KMS-11 (cell line): Measurements from ENCODE around the gene LIF.

Experiments
- H2AFZ ChIP-seq: fragments of 200-600 bp; sonication (generic); 2 replicates; pipeline ENCODE4 v1.6.1; 2016; ENCODE audit warnings: antibody characterized with exemption, mixed run types, low read depth
- H3K27ac ChIP-seq: fragments of 200-600 bp; sonication (generic); 2 replicates; pipeline ENCODE4 v1.6.1; 2016; ENCODE audit warnings: mild to moderate bottlenecking, mixed run types
- H3K27me3 ChIP-seq: fragments of 200-600 bp; sonication (generic); 2 replicates; pipeline ENCODE4 v1.6.1; 2017; ENCODE audit warnings: mild to moderate bottlenecking, low read depth, mixed run types, moderate library complexity; ENCODE audit not compliant: insufficient read depth
- H3K36me3 ChIP-seq: fragments of 200-600 bp; sonication (generic); 2 replicates; pipeline ENCODE4 v1.6.1; 2017; ENCODE audit warnings: mild to moderate bottlenecking, mixed run types; ENCODE audit not compliant: insufficient read depth
- H3K4me1 ChIP-seq: fragments of 200-600 bp; sonication (generic); 2 replicates; pipeline ENCODE4 v1.6.1; 2016; ENCODE audit warnings: mild to moderate bottlenecking, low read depth, mixed run types; ENCODE audit not compliant: poor library complexity, severe bottlenecking
- H3K4me2 ChIP-seq: fragments of 200-600 bp; sonication (generic); 2 replicates; pipeline ENCODE4 v1.7.0; 2016; ENCODE audit warnings: mild to moderate bottlenecking, mixed run types
- H3K4me3 ChIP-seq: fragments of 200-600 bp; sonication (generic); IDR thresholded peaks from 2 replicates; pipeline ENCODE4 v1.6.1; 2017; ENCODE audit warnings: low read depth, low read length, mixed read lengths; ENCODE audit not compliant: insufficient read depth
- H3K79me2 ChIP-seq: fragments of 200-600 bp; sonication (generic); 2 replicates; pipeline ENCODE4 v1.6.1; 2016; ENCODE audit warnings: low read depth, mixed run types; ENCODE audit not compliant: insufficient read depth
- H3K9ac ChIP-seq: fragments of 200-600 bp; sonication (generic); 2 replicates; pipeline ENCODE4 v1.6.1; 2016; ENCODE audit warnings: mild to moderate bottlenecking, mixed run types
- H4K20me1 ChIP-seq: fragments of 200-600 bp; sonication (generic); 2 replicates; pipeline ENCODE4 v1.6.1; 2016; ENCODE audit warnings: mild to moderate bottlenecking, mixed run types; ENCODE audit not compliant: insufficient read depth
- CTCF ChIP-seq: fragments of 200-600 bp; sonication (generic); conservative IDR thresholded peaks from 2 replicates; pipeline ENCODE4 v1.6.1; 2017; ENCODE audit warnings: low read depth, mild to moderate bottlenecking, antibody characterized with exemption, low read length, moderate library complexity, mixed read lengths

LIF gene

GRCh38 chr22:30282616-30283046 lies 36.1 kb upstream of the LIF start:
- Histone ChIP-seq H3K4me3 (no peak overlapping the region), H3K4me1 (peaks cover 6% of the 10 kb centered on the region), H3K9ac (no peak overlapping the region), H3K36me3 (no peaks in the 10 kb centered on the region), H3K79me2 (no peaks in the 10 kb centered on the region), H2AFZ (no peak overlapping the region), H4K20me1 (no peaks in the 10 kb centered on the region), H3K27me3 (no peaks in the 10 kb centered on the region), H3K4me2 (no peak overlapping the region), H3K27ac (no peak overlapping the region)
- no peak for TF ChIP-seq CTCF

DNA sequence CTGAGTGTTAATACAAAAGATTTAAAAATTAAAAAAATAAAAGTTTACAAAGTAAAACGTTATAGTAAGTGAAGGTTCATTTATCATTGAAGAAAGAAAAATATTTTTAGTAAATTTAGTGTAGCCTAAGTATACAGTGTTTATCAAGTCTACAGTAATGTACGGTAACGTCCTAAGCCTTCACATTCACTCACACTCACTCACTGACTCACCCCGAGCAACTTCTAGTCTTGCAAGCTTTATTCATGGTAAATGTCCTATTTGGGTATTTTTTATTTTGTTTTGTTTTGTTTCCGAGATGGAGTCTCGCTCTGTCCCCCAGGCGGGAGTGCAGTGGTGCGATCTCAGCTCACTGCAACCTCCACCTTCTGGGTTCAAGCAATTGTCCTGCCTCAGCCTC lies 33.9 kb upstream of the LIF start:
- Histone ChIP-seq H3K4me1 (no peaks in the 10 kb centered on the region), H3K27ac (no peak overlapping the region), H3K4me3 (no peak overlapping the region), H3K36me3 (no peaks in the 10 kb centered on the region), H3K27me3 (peaks cover 7% of the 10 kb centered on the region; the same call in 1 of the 2 replicates), H2AFZ (no peak overlapping the region), H3K9ac (no peak overlapping the region), H3K79me2 (no peaks in the 10 kb centered on the region), H3K4me2 (no peak overlapping the region), H4K20me1 (no peaks in the 10 kb centered on the region)
- TF ChIP-seq CTCF = no peak

DNA sequence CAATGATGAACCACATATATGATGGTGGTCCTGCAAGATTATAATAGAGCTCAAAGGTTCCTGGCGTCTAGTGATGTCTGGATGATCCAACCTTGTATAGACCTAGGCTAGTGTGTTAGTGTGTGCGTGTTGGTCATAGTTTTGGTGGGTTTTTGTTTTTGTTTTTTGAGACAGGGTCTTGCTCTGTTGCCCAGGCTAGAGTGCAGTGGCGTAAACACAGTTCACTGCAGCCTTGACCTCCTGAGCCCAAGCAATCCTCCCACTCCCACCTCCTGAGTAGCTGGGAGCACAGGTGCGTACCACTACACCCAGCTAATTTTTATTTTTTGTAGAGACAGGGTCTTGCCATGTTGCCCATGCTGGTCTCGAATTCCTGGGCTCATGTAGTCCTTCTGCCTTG lies 33.4 kb upstream of the LIF start:
- Histone ChIP-seq H4K20me1 (no peaks in the 10 kb centered on the region), H3K9ac (no peak overlapping the region), H3K4me3 (no peak overlapping the region), H3K27ac (no peak overlapping the region), H2AFZ (no peak overlapping the region), H3K4me2 (no peak overlapping the region), H3K4me1 (no peaks in the 10 kb centered on the region), H3K27me3 (peaks cover 7% of the 10 kb centered on the region; the same call in 1 of the 2 replicates), H3K79me2 (no peaks in the 10 kb centered on the region), H3K36me3 (no peaks in the 10 kb centered on the region)
- TF ChIP-seq CTCF = no peak

- no peak overlapping the region for H3K4me3 ChIP-seq
- no peaks in the 10 kb centered on the region for H3K36me3 ChIP-seq
- no peaks in the 10 kb centered on the region for H4K20me1 ChIP-seq
- no peak overlapping the region for H2AFZ ChIP-seq
- no peak for TF ChIP-seq CTCF
- H3K4me1 ChIP-seq = no peaks in the 10 kb centered on the region
- no peak overlapping the region for H3K27ac ChIP-seq
- H3K79me2 ChIP-seq = no peaks in the 10 kb centered on the region
- no peak overlapping the region for H3K4me2 ChIP-seq
- H3K9ac ChIP-seq = no peak overlapping the region
- H3K27me3 ChIP-seq = peaks cover 11% of the 10 kb centered on the region; the same call in 1 of the 2 replicates
Measured at GRCh38 chr22:30279046-30279788, 32.7 kb upstream of the LIF start.
